Right atrium auricular region (tissue), 2 donors: ENCODE results near the gene KIFBP. TPM values are rescaled to one million over a fixed set of nuclear protein-coding genes. Genes with fewer than 3 reads are reported as not detected.

ENCODE experiments used
- DNase-seq: peaks from one replicate; pipeline ENCODE4 v3.0.0-alpha.2; 2019; ENCODE audit warnings: low spot score
- H3K27ac ChIP-seq, 2 donors: fragments of 200-600 bp; sonication (generic); 1 replicate in 1 of 2; 2 replicates in 1 of 2; pipeline ENCODE4 v1.5.1; 2016 to 2019
- H3K27me3 ChIP-seq, 2 donors: fragments of 200-600 bp; sonication (generic); one replicate each; pipeline versions ENCODE4 v1.5.1 to v1.6.0; 2017 to 2019
- H3K36me3 ChIP-seq: fragments of 200-600 bp; sonication (generic); one replicate; pipeline ENCODE4 v1.5.1; 2016
- H3K4me1 ChIP-seq, 2 donors: fragments of 200-600 bp; sonication (generic); one replicate each; pipeline versions ENCODE4 v1.5.1 to v1.6.0; 2017 to 2019
- H3K4me3 ChIP-seq, 2 donors: fragments of 200-600 bp; sonication (generic); 1 replicate in 1 of 2; 2 replicates in 1 of 2; pipeline ENCODE4 v1.5.1; 2017 to 2019; ENCODE audit warnings: mild to moderate bottlenecking in 1 of 2, moderate library complexity in 1 of 2
- H3K9me3 ChIP-seq, 2 donors: fragments of 200-600 bp; sonication (generic); one replicate each; pipeline ENCODE4 v1.5.1; 2019
- total RNA-seq, 2 donors: library from RNA; depleted of rRNA; stranded (reverse); fragments of >200 nt; gene quantifications; one replicate each; pipeline ENCODE4 v1.1.0, GENCODE V29; 2016
- TF ChIP-seq, protein P1 (sequence below), 2 donors: fragments of 200-600 bp; sonication (generic); IDR thresholded peaks; one replicate each; pipeline ENCODE4 v1.5.1; 2019; ENCODE audit warnings: antibody characterized with exemption in 2 of 2

Gene KIFBP
- total RNA-seq, 2 donors from 2014 or later = 36.4 to 48.8 TPM

DNA sequence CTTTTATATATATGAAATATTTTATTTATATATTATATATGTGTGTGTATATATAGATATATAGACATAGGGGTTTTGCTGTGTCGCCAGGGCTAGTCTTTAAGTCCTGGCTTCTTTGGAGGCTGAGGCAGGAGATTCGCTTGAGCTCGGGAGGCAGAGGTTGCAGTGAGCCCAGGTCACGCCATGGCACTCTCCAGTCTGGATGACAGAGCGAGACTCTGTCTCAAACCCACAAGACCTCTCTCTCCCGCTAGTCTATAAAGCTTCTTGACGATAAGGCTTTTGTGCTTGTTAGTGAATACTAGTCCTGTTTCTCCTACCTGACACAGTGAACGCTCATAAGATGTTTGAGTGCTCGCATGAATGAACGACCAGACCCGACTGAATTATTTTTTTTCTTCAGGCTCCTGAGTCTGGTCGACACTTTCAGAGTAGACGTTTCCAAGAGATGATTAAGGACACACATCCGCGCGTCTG is 33.2 kb upstream of the KIFBP start:
- no peak for DNase-seq
- Histone ChIP-seq H3K4me3 (peak overlapping the region; percentile 78 to 86), H3K9me3 (no peaks in the 10 kb centered on the region), H3K36me3 (peaks cover 12% of the 10 kb centered on the region), H3K27ac (peak overlapping the region; percentile 82), H3K4me1 (peaks cover 0 to 35% of the 10 kb centered on the region in 2 donors), H3K27me3 (no peaks in the 10 kb centered on the region)
- TF ChIP-seq, protein P1, sequence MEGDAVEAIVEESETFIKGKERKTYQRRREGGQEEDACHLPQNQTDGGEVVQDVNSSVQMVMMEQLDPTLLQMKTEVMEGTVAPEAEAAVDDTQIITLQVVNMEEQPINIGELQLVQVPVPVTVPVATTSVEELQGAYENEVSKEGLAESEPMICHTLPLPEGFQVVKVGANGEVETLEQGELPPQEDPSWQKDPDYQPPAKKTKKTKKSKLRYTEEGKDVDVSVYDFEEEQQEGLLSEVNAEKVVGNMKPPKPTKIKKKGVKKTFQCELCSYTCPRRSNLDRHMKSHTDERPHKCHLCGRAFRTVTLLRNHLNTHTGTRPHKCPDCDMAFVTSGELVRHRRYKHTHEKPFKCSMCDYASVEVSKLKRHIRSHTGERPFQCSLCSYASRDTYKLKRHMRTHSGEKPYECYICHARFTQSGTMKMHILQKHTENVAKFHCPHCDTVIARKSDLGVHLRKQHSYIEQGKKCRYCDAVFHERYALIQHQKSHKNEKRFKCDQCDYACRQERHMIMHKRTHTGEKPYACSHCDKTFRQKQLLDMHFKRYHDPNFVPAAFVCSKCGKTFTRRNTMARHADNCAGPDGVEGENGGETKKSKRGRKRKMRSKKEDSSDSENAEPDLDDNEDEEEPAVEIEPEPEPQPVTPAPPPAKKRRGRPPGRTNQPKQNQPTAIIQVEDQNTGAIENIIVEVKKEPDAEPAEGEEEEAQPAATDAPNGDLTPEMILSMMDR (IDR thresholded peaks at IDR 0.05) = peak in 1 of 2 donors; percentile 33

DNA sequence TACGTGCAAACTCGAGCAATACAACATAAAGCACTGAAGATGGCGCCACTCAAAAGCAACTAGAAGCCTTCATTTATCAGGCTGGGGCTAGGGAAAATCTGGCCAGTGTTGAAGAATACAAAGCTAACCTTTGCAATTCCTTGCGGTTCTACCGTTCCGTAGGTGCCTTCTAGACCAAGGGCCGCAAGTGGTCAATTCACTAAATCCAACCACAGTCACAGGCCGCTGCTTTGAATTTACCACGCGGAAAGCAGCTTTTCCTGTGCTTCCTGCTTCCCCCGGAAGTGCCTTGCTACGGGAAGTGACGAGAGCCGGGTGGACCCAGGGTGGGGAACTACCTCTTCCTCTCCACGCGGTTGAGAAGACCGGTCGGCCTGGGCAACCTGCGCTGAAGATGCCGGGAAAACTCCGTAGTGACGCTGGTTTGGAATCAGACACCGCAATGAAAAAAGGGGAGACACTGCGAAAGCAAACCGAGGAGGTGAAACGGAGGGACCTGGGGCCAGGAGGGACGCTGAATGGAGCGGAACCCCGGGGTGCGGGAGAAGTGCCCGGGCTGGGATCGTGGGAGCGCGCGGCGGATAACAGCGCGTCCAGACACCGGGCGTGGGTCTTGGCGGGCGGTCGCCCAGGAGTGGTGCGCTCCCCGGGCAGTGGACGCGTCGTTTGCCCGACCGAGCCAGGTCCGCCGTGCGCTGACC is 32.6 kb upstream of the KIFBP start, which contains the start of gene DDX21:
Gene DDX21 (plus strand): TSS at position 339 of the 701 bp plus-strand sequence. CDS start 56 bp downstream, at position 395.
- no peaks in the 10 kb centered on the region for H3K27me3 ChIP-seq
- TF ChIP-seq, protein P1 (IDR thresholded peaks at IDR 0.05) = peak in 1 of 2 donors; percentile 69
- H3K36me3 ChIP-seq = peaks cover 14% of the 10 kb centered on the region
- no peaks in the 10 kb centered on the region for H3K9me3 ChIP-seq
- peak within 1 kb of the TSS; percentile 82 for H3K27ac ChIP-seq
- peak within 1 kb of the TSS; percentile 78 to 86 for H3K4me3 ChIP-seq
- H3K4me1 ChIP-seq = peaks cover 0 to 35% of the 10 kb centered on the region in 2 donors
- DNase-seq = peak; percentile 93

DNA sequence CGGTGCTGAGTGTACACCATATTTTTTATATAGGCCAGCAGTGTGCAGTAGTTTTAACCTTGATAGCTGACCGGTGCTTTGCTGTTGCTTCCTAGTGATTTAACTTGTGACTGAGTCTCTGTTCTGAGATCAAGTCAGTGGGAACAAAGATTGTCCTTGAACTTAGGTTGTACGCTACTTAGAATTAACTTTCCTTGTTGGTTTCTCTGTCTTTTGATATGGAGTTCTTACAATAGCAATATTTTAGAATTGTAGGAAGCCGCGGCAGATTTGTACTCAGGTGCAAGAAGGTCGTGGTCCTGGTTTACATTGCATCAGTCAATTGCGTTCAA is 31.4 kb upstream of the KIFBP start:
- TF ChIP-seq, protein P1 (IDR thresholded peaks at IDR 0.05) = no peak
- no peak for DNase-seq
- Histone ChIP-seq H3K4me1 (peaks cover 0 to 35% of the 10 kb centered on the region in 2 donors), H3K36me3 (peaks cover 21% of the 10 kb centered on the region), H3K27ac (peak overlapping the region in 1 of 2 donors; percentile 82), H3K27me3 (no peaks in the 10 kb centered on the region), H3K9me3 (no peaks in the 10 kb centered on the region), H3K4me3 (peak overlapping the region; percentile 78 to 86)

DNA sequence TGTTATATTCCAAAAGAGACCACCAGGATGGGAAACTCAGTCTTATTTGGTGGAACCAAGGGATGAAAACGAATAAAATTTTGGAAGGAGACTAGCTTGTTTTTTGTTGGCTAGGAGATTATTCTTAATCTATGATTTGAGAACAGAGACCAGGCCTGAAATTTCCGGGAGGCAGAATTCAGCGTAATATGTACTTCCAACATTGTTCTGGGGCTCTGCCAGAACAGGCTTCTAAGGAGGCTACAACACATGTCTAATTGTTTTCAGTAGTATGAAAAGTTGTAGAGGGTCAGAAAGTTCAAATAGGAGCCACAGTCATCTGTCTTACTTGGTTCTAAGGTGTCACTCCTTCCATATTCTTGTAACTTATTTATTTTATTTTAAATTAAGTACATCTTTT is 30.9 kb upstream of the KIFBP start:
- Histone ChIP-seq H3K9me3 (no peaks in the 10 kb centered on the region), H3K36me3 (peaks cover 25% of the 10 kb centered on the region), H3K27me3 (no peaks in the 10 kb centered on the region), H3K4me1 (peaks cover 0 to 35% of the 10 kb centered on the region in 2 donors), H3K27ac (no peak overlapping the region), H3K4me3 (peak overlapping the region; percentile 78 to 86)
- TF ChIP-seq, protein P1 (IDR thresholded peaks at IDR 0.05) = no peak
- no peak for DNase-seq

DNA sequence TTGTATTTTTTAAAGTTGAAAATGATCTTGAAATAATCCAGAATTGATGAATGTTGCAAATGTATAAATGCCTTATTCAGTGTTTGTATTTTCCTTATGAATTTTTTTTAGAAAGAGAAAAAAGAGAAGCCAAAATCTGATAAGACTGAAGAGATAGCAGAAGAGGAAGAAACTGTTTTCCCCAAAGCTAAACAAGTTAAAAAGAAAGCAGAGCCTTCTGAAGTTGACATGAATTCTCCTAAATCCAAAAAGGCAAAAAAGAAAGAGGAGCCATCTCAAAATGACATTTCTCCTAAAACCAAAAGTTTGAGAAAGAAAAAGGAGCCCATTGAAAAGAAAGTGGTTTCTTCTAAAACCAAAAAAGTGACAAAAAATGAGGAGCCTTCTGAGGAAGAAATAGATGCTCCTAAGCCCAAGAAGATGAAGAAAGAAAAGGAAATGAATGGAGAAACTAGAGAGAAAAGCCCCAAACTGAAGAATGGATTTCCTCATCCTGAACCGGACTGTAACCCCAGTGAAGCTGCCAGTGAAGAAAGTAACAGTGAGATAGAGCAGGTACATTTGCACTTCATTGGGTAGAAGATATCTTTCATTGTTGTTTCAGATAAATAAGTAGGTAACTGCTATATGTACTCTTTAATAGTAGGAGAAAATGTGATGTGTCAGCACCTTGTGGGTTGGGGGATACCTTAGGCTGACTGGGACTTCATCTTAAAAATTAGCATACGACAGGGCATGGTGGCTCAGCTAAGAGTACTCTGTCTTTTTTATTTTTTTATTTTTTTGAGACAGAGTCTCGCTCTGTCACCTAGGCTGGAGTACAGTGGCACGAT is 28.7 kb upstream of the KIFBP start:
- Histone ChIP-seq H3K27me3 (no peaks in the 10 kb centered on the region), H3K27ac (no peak overlapping the region), H3K36me3 (peaks cover 47% of the 10 kb centered on the region), H3K9me3 (no peaks in the 10 kb centered on the region), H3K4me1 (peaks cover 0 to 35% of the 10 kb centered on the region in 2 donors), H3K4me3 (no peak overlapping the region)
- no peak for DNase-seq
- TF ChIP-seq, protein P1 (IDR thresholded peaks at IDR 0.05) = no peak
